Activated CD8-positive, alpha-beta memory T cell treated with anti-CD3 and anti-CD28 coated beads, Interleukin-2, amount 50 U/mL, for 24 hours (primary cell): Measurements from ENCODE around the gene MIEF2.
"Not testable (repeated sequence)": the region's sequence is repeated elsewhere in the genome, so short reads cannot be mapped to it uniquely, and the experiment has no call there.

ENCODE experiments used
- DNase-seq: peaks from one replicate; pipeline ENCODE4 v3.0.0-alpha.2; 2020; ENCODE audit errors: extremely low read depth

The MIEF2 gene

GRCh38 chr17:18291718-18292540, 31.5 kb downstream of the MIEF2 start:
- no peak for DNase-seq

GRCh38 chr17:18298061-18298460, 37.6 kb downstream of the MIEF2 start:
- DNase-seq = not testable (repeated sequence)

- no peak for DNase-seq
Measured at GRCh38 chr17:18300725-18301480, 40.4 kb downstream of the MIEF2 start.

- not testable (repeated sequence) for DNase-seq
Measured at GRCh38 chr17:18303206-18303605, 42.7 kb downstream of the MIEF2 start.

- no peak for DNase-seq
Measured at GRCh38 chr17:18309202-18309601, 48.7 kb downstream of the MIEF2 start.

- peak; percentile 7 for DNase-seq
Measured at GRCh38 chr17:18314059-18314730, 53.7 kb downstream of the MIEF2 start.

- peak; percentile 96 for DNase-seq
Measured at GRCh38 chr17:18314731-18315561, 54.5 kb downstream of the MIEF2 start, which contains the start of the genes SMCR8 and TOP3A. Gene SMCR8, plus strand, starts transcription at chr17:18315293. Its CDS starts 497 bp downstream, at chr17:18315790. Gene TOP3A, minus strand, starts transcription at chr17:18314994. Its CDS starts 216 bp downstream, at chr17:18314778.

GRCh38 chr17:18315562-18315922, 55.1 kb downstream of the MIEF2 start:
- no peak for DNase-seq

GRCh38 chr17:18315961-18316360, 55.5 kb downstream of the MIEF2 start:
- no peak for DNase-seq
